ENCODE measurements around the gene TGFBR1.

DNA sequence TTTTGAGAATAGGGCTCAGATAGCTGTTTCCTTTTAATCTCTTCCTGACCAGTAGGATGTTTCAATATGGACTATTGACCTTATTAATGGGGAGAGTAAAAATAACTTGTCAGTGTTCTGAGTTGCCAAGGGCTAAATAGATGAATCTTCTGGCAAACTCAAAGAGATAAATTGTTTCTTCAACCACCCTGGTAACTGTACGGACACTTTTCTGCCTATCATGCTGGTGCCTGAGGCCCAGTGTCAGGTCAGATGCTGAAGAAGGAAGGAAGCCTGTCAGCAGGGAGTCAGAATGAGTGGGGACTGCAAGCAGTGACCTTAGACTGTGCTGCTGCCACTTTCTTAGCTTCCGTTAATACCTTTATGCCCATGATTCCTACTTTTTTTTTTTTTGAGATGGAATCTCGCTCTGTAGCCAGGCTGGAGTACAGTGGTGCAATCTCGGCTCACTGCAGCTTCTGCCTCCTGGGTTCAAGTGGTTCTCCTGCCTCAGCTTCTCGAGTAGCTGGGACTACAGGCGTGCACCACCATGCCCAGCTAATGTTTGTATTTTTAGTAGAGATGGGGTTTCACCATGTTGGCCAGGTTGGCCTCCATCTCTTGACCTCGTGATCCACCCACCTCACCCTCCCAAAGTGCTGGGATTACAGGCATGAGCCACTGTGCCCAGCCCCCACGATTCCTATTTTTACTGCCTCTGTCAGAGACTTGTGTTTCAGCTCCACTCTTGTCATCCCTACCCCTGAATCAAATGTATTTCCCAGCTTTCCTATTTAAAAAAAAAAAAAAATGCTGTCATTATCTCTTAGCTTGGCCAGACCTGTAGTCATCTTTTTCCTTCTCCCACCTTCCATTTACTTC is 33.7 kb downstream of the TGFBR1 start:
- TF ChIP-seq POLR2AphosphoS5 (IDR thresholded peaks at IDR 0.05; ENCODE audit: insufficient read depth in 1 of 2, low read depth in 1 of 2) (no peak), CTCF (IDR thresholded peaks at IDR 0.05) (no peak), POLR2A (IDR thresholded peaks at IDR 0.05) (no peak)

Measured in vagina (tissue), 2 donors.